Brain microvascular endothelial cell (primary cell): ENCODE results near the gene CCDC83.

Experiments
- DNase-seq: peaks from one replicate; pipeline ENCODE4 v3.0.0-alpha.2; 2020
- H3K27ac ChIP-seq: fragments of 250-450 bp; sonication (Bioruptor Pico); 2 replicates; pipeline ENCODE4 v1.5.1; 2020; ENCODE audit warnings: mild to moderate bottlenecking, moderate library complexity
- H3K27me3 ChIP-seq: fragments of 250-450 bp; sonication (Bioruptor Pico); replicated peaks from 2 replicates; pipeline ENCODE4 v1.5.1; 2020; ENCODE audit warnings: mild to moderate bottlenecking
- H3K36me3 ChIP-seq: fragments of 250-450 bp; sonication (Bioruptor Pico); replicated peaks from 2 replicates; pipeline ENCODE4 v1.5.1; 2020; ENCODE audit warnings: mild to moderate bottlenecking
- H3K4me3 ChIP-seq: 2 replicates; pipeline ENCODE4 v1.5.1; 2011; ENCODE audit warnings: low read depth, mild to moderate bottlenecking, control low read depth, low read length, moderate library complexity
- CTCF ChIP-seq: IDR thresholded peaks from 2 replicates; pipeline ENCODE4 v1.5.1; 2011; ENCODE audit warnings: low read depth, mild to moderate bottlenecking, moderate library complexity, low read length, control low read depth, inconsistent platforms; ENCODE audit errors: missing control alignments
- in situ Hi-C: cut with HindIII; loops from 2 replicates; pipeline ENCODE4 v1.10.0; 2017; ENCODE audit warnings: low sequenced_read_pairs, low pct_ligation_motif_present

CCDC83 gene

GRCh38 chr11:85945296-85945695 is 90.1 kb downstream of the CCDC83 start:
- in situ Hi-C loops: no loop called here
- Histone ChIP-seq H3K36me3 (no peaks in the 10 kb centered on the region), H3K4me3 (no peak overlapping the region), H3K27ac (no peak overlapping the region), H3K27me3 (no peaks in the 10 kb centered on the region)
- TF ChIP-seq CTCF: no peak
- DNase-seq: no peak

- Histone ChIP-seq H3K36me3 (no peaks in the 10 kb centered on the region), H3K27ac (no peak overlapping the region), H3K27me3 (no peaks in the 10 kb centered on the region), H3K4me3 (no peak overlapping the region)
- DNase-seq: no peak
- TF ChIP-seq CTCF: no peak
- in situ Hi-C loops: no loop called here
Observed at GRCh38 chr11:85945788-85946187, 90.6 kb downstream of the CCDC83 start.

- Histone ChIP-seq H3K27ac (no peak overlapping the region), H3K4me3 (no peak overlapping the region), H3K36me3 (no peaks in the 10 kb centered on the region), H3K27me3 (no peaks in the 10 kb centered on the region)
- no peak for TF ChIP-seq CTCF
- in situ Hi-C loops: no loop called here
- no peak for DNase-seq
Observed at GRCh38 chr11:85946221-85946620, 91.0 kb downstream of the CCDC83 start.

GRCh38 chr11:85947431-85948272 is 92.5 kb downstream of the CCDC83 start:
- no peak for TF ChIP-seq CTCF
- H3K36me3 ChIP-seq: no peaks in the 10 kb centered on the region
- peak overlapping the region; percentile 39 for H3K27ac ChIP-seq
- DNase-seq: peak; percentile 74
- no peaks in the 10 kb centered on the region for H3K27me3 ChIP-seq
- H3K4me3 ChIP-seq: no peak overlapping the region
- in situ Hi-C loops: no loop called here

- in situ Hi-C loops: no loop called here
- H3K27ac ChIP-seq: no peak overlapping the region
- no peak overlapping the region for H3K4me3 ChIP-seq
- DNase-seq: no peak
- H3K36me3 ChIP-seq: peaks cover 3% of the 10 kb centered on the region
- no peak for TF ChIP-seq CTCF
- H3K27me3 ChIP-seq: no peaks in the 10 kb centered on the region
Observed at GRCh38 chr11:85948884-85949283, 93.7 kb downstream of the CCDC83 start.

- no peak for DNase-seq
- no peak overlapping the region for H3K27ac ChIP-seq
- H3K4me3 ChIP-seq: no peak overlapping the region
- H3K27me3 ChIP-seq: no peaks in the 10 kb centered on the region
- no peak for TF ChIP-seq CTCF
- in situ Hi-C loops: no loop called here
- peaks cover 7% of the 10 kb centered on the region for H3K36me3 ChIP-seq
Observed at GRCh38 chr11:85949798-85950197, 94.6 kb downstream of the CCDC83 start.
